Measurements from ENCODE around the gene ERBIN.

DNA sequence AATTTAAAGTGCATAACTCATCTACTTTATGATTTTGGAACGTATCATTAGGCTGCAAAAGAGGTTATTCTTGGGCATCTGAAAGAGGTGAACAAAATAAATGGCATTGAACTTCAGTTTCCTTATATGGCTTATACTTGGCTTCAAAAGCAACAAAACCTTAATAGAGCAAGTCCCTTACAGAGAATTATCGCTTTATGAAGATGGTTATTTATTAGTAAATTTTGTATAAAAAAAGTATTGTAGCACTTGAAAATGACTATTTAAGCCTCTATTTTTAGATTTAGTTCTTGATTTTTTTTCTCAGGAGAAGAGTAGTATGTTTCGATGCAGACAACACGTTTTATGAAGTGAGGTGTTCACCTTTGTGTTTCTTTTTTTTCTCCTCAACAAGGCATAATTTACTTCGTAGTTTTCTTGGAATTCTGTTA is 2.0 kb downstream of the ERBIN start:
- TF ChIP-seq TAF1 (IDR thresholded peaks at IDR 0.05; ENCODE audit: borderline replicate concordance, low read depth, low read length) (no peak), POLR2AphosphoS5 (IDR thresholded peaks at IDR 0.05; ENCODE audit: low read depth, low read length) (no peak), POLR2A (IDR thresholded peaks at IDR 0.05; ENCODE audit: low read depth, low read length) (no peak)
